PFSK-1 (cell line): Measurements from ENCODE around the gene UBE2Q1.

Source experiments
- POLR2AphosphoS5 ChIP-seq: IDR thresholded peaks from 2 replicates; pipeline ENCODE4 v1.6.1; 2012; ENCODE audit warnings: low read depth, mild to moderate bottlenecking, control low read depth, low read length, moderate library complexity
- SIN3A ChIP-seq: IDR thresholded peaks from 2 replicates; pipeline ENCODE4 v1.6.1; 2012; ENCODE audit warnings: mild to moderate bottlenecking, low read length, moderate library complexity, borderline replicate concordance; ENCODE audit not compliant: insufficient read depth
- TAF1 ChIP-seq: IDR thresholded peaks from 2 replicates; pipeline ENCODE4 v1.6.1; 2012; ENCODE audit warnings: low read length, control low read depth, borderline replicate concordance; ENCODE audit not compliant: insufficient read depth
- TF ChIP-seq, protein P1 (sequence below), 2 experiments: IDR thresholded peaks; 2 replicates each; pipeline versions ENCODE4 v1.6.1 to v1.8.0; 2011 to 2012; ENCODE audit warnings: low read depth in 2 of 2, low read length in 2 of 2, control low read depth in 1 of 2, inconsistent platforms in 1 of 2, mild to moderate bottlenecking in 1 of 2, moderate library complexity in 1 of 2; ENCODE audit not compliant: insufficient read depth in 1 of 2

- TF ChIP-seq TAF1 (no peak), POLR2AphosphoS5 (no peak), SIN3A (no peak)
- TF ChIP-seq, protein P1, sequence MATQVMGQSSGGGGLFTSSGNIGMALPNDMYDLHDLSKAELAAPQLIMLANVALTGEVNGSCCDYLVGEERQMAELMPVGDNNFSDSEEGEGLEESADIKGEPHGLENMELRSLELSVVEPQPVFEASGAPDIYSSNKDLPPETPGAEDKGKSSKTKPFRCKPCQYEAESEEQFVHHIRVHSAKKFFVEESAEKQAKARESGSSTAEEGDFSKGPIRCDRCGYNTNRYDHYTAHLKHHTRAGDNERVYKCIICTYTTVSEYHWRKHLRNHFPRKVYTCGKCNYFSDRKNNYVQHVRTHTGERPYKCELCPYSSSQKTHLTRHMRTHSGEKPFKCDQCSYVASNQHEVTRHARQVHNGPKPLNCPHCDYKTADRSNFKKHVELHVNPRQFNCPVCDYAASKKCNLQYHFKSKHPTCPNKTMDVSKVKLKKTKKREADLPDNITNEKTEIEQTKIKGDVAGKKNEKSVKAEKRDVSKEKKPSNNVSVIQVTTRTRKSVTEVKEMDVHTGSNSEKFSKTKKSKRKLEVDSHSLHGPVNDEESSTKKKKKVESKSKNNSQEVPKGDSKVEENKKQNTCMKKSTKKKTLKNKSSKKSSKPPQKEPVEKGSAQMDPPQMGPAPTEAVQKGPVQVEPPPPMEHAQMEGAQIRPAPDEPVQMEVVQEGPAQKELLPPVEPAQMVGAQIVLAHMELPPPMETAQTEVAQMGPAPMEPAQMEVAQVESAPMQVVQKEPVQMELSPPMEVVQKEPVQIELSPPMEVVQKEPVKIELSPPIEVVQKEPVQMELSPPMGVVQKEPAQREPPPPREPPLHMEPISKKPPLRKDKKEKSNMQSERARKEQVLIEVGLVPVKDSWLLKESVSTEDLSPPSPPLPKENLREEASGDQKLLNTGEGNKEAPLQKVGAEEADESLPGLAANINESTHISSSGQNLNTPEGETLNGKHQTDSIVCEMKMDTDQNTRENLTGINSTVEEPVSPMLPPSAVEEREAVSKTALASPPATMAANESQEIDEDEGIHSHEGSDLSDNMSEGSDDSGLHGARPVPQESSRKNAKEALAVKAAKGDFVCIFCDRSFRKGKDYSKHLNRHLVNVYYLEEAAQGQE (IDR thresholded peaks at IDR 0.05; ENCODE audit: insufficient read depth in 1 of 2, low read depth in 2 of 2, low read length in 2 of 2) = no peak
Measured at GRCh38 chr1:154520333-154520732, 38.1 kb downstream of the UBE2Q1 start.
